ENCODE data around the gene TTL.

TTL gene

DNA sequence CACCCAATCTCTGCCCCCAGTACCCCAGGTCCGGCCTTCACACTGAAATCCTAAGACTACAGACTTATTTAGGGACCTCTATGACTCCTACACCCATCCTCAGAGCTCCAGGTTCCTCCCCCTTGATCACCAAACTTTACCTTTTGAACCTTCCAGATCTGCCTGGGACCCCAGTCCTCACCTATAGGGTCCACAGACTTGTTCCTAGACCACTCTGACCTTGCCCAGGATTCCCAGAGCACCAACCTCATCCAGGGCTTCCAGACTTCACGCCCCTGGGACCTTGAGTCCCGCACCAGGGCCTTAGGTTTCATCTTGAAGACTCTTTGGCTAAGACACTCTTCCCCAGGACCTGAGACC lies 102.9 kb downstream of the TTL start:
- no peak for DNase-seq

DNA sequence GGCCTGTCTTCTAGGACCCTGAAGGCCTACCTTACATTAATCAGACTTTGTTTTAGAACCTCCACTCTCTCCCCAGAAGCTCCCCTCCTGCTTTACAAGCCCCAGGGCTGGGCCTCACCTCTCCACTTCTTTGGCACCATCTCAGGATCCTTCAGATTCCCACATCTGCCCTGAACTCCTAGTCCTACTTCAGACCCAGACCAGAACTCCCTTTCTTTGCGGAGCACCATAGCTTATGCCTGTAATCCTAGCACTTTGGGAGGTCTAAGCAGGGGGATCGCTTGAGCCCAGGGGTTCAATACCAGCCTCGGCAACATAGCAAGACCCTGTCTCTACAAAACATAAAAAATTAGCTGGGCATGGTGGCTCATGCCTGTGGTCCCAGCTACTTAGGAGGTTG lies 103.4 kb downstream of the TTL start:
- no peak for DNase-seq

DNA sequence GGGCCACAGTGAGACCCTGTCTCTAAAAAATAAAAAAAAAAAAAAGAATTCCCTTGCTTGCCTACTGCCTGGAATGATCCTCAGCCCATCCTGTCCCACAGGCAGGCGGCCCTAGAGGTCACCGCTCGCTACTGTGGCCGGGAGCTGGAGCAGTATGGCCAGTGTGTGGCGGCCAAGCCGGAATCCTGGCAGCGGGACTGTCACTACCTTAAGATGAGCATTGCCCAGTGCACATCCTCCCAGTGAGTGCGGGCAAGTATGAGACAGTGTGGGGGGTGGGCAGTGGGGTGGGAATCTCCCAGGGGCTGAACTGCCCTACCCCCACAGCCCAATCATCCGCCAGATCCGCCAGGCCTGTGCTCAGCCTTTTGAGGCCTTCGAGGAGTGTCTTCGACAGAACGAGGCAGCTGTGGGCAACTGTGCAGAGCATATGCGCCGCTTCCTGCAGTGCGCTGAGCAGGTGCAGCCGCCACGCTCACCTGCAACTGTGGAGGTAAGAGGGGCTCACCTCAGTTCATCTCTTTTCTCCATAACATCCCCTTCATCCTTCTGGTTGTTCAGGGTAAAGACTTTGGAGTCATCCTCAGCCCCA lies 104.0 kb downstream of the TTL start:
- DNase-seq, result no peak

DNA sequence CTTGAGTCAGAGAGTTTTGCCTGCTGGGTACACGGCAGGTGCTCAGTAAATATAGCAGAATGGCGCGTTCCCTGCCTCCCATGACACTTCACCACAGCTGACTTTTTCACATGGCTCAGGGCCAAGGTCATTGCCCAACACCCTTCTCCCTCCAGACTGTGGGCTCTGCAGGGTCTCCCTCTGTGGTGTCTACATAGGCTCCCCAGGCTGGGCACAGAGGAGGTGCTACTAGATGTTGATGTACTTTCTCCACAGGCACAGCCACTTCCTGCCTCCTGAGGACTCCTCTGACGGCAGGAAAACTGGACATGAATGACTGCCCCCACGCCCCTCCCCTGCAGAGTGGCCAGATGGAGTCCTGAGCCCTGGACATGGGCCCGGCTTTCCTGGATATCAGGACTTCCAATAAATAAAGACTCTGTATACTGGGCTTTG lies 106.7 kb downstream of the TTL start:
- no peak for DNase-seq
